Stomach (tissue), 4 donors: Measurements from ENCODE around the gene UBE4B.

Experiments used
- CTCF ChIP-seq, 7 experiments: fragments of 450-650 bp in 4 of 7; fragments of 200-600 bp in 3 of 7; sonication (generic) in 3 of 7; IDR thresholded peaks; one replicate each; pipeline ENCODE4 v1.5.1; 2016 to 2019; ENCODE audit warnings: antibody characterized with exemption in 7 of 7, control low read depth in 2 of 7, mild to moderate bottlenecking in 1 of 7
- EP300 ChIP-seq: sonication (generic); formaldehyde crosslinking; IDR thresholded peaks from one replicate; pipeline ENCODE4 v1.6.1; 2017; ENCODE audit warnings: antibody characterized with exemption
- POLR2A ChIP-seq, 4 donors: fragments of 450-650 bp; IDR thresholded peaks; one replicate each; pipeline ENCODE4 v1.6.1; 2016; ENCODE audit warnings: antibody characterized with exemption in 4 of 4, control low read depth in 2 of 4, mild to moderate bottlenecking in 1 of 4, moderate library complexity in 1 of 4
- POLR2AphosphoS5 ChIP-seq, 3 donors: sonication (generic); formaldehyde crosslinking; IDR thresholded peaks; one replicate each; pipeline ENCODE4 v1.6.1; 2016; ENCODE audit warnings: antibody characterized with exemption in 3 of 3

GRCh38 chr1:10212476-10212875 lies 179.7 kb downstream of the UBE4B start:
- TF ChIP-seq EP300 (no peak), CTCF (IDR thresholded peaks at IDR 0.05) (no peak), POLR2A (IDR thresholded peaks at IDR 0.05) (no peak), POLR2AphosphoS5 (IDR thresholded peaks at IDR 0.05) (no peak)
